MM.1S (cell line): ENCODE data around the gene CMTM5.

ENCODE experiments used
- EZH2phosphoT487 ChIP-seq: fragments of 300-600 bp; sonication (generic); IDR thresholded peaks from 2 replicates; pipeline ENCODE4 v1.6.1; 2018; ENCODE audit warnings: antibody characterized with exemption, low read length
- TF ChIP-seq, protein P1 (sequence below): fragments of 300-600 bp; sonication (generic); IDR thresholded peaks from 2 replicates; pipeline ENCODE4 v1.5.1; 2016; ENCODE audit warnings: antibody characterized with exemption, low read length, mixed read lengths

DNA sequence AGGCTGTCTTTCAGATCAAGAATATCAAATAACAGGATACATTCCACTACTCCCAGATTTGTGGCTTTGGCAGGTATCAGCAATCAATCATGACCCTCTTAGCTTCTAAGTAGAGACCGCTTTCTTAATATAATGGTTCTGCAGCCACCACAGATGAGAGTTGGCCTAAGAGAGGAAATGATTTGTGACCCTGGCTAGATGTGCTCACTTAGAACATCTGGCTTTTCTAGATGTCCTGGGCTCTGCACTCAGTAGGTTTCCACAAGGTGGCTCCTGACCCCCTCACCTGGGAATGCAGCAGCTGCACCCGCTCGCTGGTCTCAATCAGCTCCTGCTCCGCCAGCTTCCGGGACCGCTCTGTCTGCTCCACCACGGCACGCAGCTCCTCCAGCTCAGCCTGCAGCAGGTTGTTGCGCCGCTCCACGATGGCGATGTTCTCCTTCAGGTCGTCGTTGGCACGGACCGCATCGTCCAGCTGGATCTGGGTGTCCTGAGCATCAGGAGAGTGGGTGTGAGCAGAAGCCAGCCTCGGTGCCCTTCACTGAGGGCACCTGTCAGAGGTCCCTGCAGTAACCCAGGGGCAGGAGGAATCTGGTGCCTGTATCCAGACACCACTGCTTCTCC, 8.9 kb downstream of the CMTM5 start:
- no peak for TF ChIP-seq EZH2phosphoT487
- TF ChIP-seq, protein P1, sequence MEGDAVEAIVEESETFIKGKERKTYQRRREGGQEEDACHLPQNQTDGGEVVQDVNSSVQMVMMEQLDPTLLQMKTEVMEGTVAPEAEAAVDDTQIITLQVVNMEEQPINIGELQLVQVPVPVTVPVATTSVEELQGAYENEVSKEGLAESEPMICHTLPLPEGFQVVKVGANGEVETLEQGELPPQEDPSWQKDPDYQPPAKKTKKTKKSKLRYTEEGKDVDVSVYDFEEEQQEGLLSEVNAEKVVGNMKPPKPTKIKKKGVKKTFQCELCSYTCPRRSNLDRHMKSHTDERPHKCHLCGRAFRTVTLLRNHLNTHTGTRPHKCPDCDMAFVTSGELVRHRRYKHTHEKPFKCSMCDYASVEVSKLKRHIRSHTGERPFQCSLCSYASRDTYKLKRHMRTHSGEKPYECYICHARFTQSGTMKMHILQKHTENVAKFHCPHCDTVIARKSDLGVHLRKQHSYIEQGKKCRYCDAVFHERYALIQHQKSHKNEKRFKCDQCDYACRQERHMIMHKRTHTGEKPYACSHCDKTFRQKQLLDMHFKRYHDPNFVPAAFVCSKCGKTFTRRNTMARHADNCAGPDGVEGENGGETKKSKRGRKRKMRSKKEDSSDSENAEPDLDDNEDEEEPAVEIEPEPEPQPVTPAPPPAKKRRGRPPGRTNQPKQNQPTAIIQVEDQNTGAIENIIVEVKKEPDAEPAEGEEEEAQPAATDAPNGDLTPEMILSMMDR: no peak
